ENCODE data around the gene ERC2. TPM values are rescaled to one million over a fixed set of nuclear protein-coding genes. Genes with fewer than 3 reads are reported as not detected.
A peak's percentile ranks its signal among the peaks of the same experiment; 100 is the strongest.

The ERC2 gene
- total RNA-seq, 1 experiment from 2014 or later, result 0.90 TPM

GRCh38 chr3:55936549-55937052 is 531.7 kb downstream of the ERC2 start:
- no TSS peak for BruUV-seq (replicated peaks)
- no peaks in the 10 kb centered on the region for H3K36me3 ChIP-seq (ENCODE audit: insufficient read depth, low read length, poor library complexity, severe bottlenecking)
- H3K9me3 ChIP-seq (ENCODE audit: low read depth, low read length, poor library complexity, severe bottlenecking), result no peaks in the 10 kb centered on the region
- TF ChIP-seq CTCF (conservative IDR thresholded peaks at IDR 0.05; ENCODE audit: low read depth, low read length) (no peak), EZH2 (IDR thresholded peaks at IDR 0.05; ENCODE audit: borderline replicate concordance, low read depth, low read length, poor library complexity, severe bottlenecking) (no peak)
- CTCF ChIA-PET, result no interaction called here
- intact Hi-C loops (cut with micrococcal nuclease; ENCODE audit: unreplicated experiment), result no loop called here
- no peaks in the 10 kb centered on the region for H3K27me3 ChIP-seq (replicated peaks; ENCODE audit: insufficient read depth, low read depth, low read length, poor library complexity)
- H3K27ac ChIP-seq (ENCODE audit: low read depth, low read length, poor library complexity, severe bottlenecking), result no peak overlapping the region
- H3K4me1 ChIP-seq (ENCODE audit: insufficient read depth, low read length, poor library complexity, severe bottlenecking), result no peaks in the 10 kb centered on the region
- no peak for DNase-seq (ENCODE audit: low spot score)
- POLR2A ChIA-PET (ENCODE audit: low non-redundant PET), result no interaction called here
- no peak overlapping the region for H3K4me3 ChIP-seq (ENCODE audit: low read depth, low read length, poor library complexity, severe bottlenecking)

GRCh38 chr3:55935241-55935640 is 533.0 kb downstream of the ERC2 start:
- no peaks in the 10 kb centered on the region for H3K27me3 ChIP-seq (replicated peaks; ENCODE audit: insufficient read depth, low read depth, low read length, poor library complexity)
- peak; percentile 26 for DNase-seq (ENCODE audit: low spot score)
- no peak for TF ChIP-seq CTCF (conservative IDR thresholded peaks at IDR 0.05; ENCODE audit: low read depth, low read length)
- intact Hi-C loops (cut with micrococcal nuclease; ENCODE audit: unreplicated experiment), result no loop called here
- CTCF ChIA-PET, result no interaction called here
- no peak overlapping the region for H3K27ac ChIP-seq (ENCODE audit: low read depth, low read length, poor library complexity, severe bottlenecking)
- no peaks in the 10 kb centered on the region for H3K4me1 ChIP-seq (ENCODE audit: insufficient read depth, low read length, poor library complexity, severe bottlenecking)
- POLR2A ChIA-PET (ENCODE audit: low non-redundant PET), result no interaction called here
- no peaks in the 10 kb centered on the region for H3K9me3 ChIP-seq (ENCODE audit: low read depth, low read length, poor library complexity, severe bottlenecking)
- no TSS peak for BruUV-seq (replicated peaks)
- H3K36me3 ChIP-seq (ENCODE audit: insufficient read depth, low read length, poor library complexity, severe bottlenecking), result no peaks in the 10 kb centered on the region
- no peak overlapping the region for H3K4me3 ChIP-seq (ENCODE audit: low read depth, low read length, poor library complexity, severe bottlenecking)

- intact Hi-C loops (cut with micrococcal nuclease; ENCODE audit: unreplicated experiment), result no loop called here
- POLR2A ChIA-PET (ENCODE audit: low non-redundant PET), result no interaction called here
- no peaks in the 10 kb centered on the region for H3K9me3 ChIP-seq (ENCODE audit: low read depth, low read length, poor library complexity, severe bottlenecking)
- no peaks in the 10 kb centered on the region for H3K36me3 ChIP-seq (ENCODE audit: insufficient read depth, low read length, poor library complexity, severe bottlenecking)
- no peak overlapping the region for H3K27ac ChIP-seq (ENCODE audit: low read depth, low read length, poor library complexity, severe bottlenecking)
- no peak for DNase-seq (ENCODE audit: low spot score)
- TF ChIP-seq EZH2 (IDR thresholded peaks at IDR 0.05; ENCODE audit: borderline replicate concordance, low read depth, low read length, poor library complexity, severe bottlenecking) (no peak), CTCF (conservative IDR thresholded peaks at IDR 0.05; ENCODE audit: low read depth, low read length) (no peak)
- BruUV-seq (replicated peaks), result no TSS peak
- CTCF ChIA-PET, result no interaction called here
- H3K4me3 ChIP-seq (ENCODE audit: low read depth, low read length, poor library complexity, severe bottlenecking), result no peak overlapping the region
- H3K27me3 ChIP-seq (replicated peaks; ENCODE audit: insufficient read depth, low read depth, low read length, poor library complexity), result no peaks in the 10 kb centered on the region
- no peaks in the 10 kb centered on the region for H3K4me1 ChIP-seq (ENCODE audit: insufficient read depth, low read length, poor library complexity, severe bottlenecking)
These were observed 533.5 kb downstream of the ERC2 start for GRCh38 chr3:55934771-55935170.

Data from A673 (cell line).